Cardiac muscle cell (in vitro differentiated cells and primary cell): ENCODE measurements around the gene EDN1. TPM values are rescaled to one million over a fixed set of nuclear protein-coding genes. Genes with fewer than 3 reads are reported as not detected.

ENCODE experiments used
- DNase-seq, 2 donors: peaks; one replicate each; pipeline versions ENCODE4 v3.0.0 to v3.0.0-alpha.2; 2010 to 2017; ENCODE audit warnings: low read depth in 1 of 2, low spot score in 1 of 2
- H3K27ac ChIP-seq: fragments of 200-600 bp; sonication (generic); 2 replicates; pipeline ENCODE4 v1.5.1; 2016
- H3K27me3 ChIP-seq: fragments of 200-600 bp; sonication (generic); 2 replicates; pipeline ENCODE4 v1.6.0; 2016; ENCODE audit warnings: control low read depth
- H3K36me3 ChIP-seq: fragments of 200-600 bp; sonication (generic); 2 replicates; pipeline ENCODE4 v1.5.1; 2016; ENCODE audit warnings: control low read depth
- H3K4me1 ChIP-seq: fragments of 200-600 bp; sonication (generic); 2 replicates; pipeline ENCODE4 v1.8.1; 2017; ENCODE audit warnings: low read depth, mild to moderate bottlenecking, mixed run types
- H3K4me3 ChIP-seq: fragments of 200-600 bp; sonication (generic); 2 replicates; pipeline ENCODE4 v1.5.1; 2016; ENCODE audit warnings: mild to moderate bottlenecking
- H3K9me3 ChIP-seq: fragments of 200-600 bp; sonication (generic); 2 replicates; pipeline ENCODE4 v1.5.1; 2017; ENCODE audit warnings: low read depth, mild to moderate bottlenecking, control low read depth
- polyA plus RNA-seq: library from polyadenylated mRNA; unstranded; fragments of >200 nt; fragmentation: Nextera tagmentation; extraction: Ambion mirVana; gene quantifications from 2 replicates; pipeline ENCODE4 v1.2.1, GENCODE V29; 2016
- total RNA-seq: library from RNA; depleted of rRNA; stranded (reverse); fragments of >200 nt; gene quantifications from 2 replicates; pipeline ENCODE4 v1.2.3, GENCODE V29; 2016
- TF ChIP-seq, protein P1 (sequence below): IDR thresholded peaks from 2 replicates; pipeline ENCODE4 v1.5.1; 2012; ENCODE audit warnings: low read depth, mild to moderate bottlenecking, low read length

EDN1 gene
- total and polyA plus RNA-seq, 2 experiments from 2014 or later = 0.86 to 1.2 TPM

DNA sequence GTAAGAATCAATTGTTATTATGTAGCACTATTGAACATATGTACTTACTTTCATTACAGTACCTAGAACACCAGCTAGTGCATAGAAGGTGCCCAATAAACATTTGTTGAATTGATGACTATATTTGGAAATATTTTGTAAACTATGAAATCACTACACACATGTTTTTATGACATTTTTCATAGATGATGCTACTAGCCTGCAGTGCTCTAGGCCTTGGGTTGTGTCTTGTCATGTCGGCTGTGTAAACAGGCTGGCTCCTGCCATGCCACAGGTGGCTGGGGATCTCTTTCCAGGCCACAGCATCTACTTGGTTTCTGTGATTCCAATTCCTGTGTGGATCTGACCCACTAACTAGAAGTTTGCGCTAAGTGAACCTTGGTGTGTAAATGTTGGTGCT lies 43.3 kb upstream of the EDN1 start:
- no peak for DNase-seq
- Histone ChIP-seq H3K9me3 (no peaks in the 10 kb centered on the region), H3K36me3 (no peaks in the 10 kb centered on the region), H3K27ac (no peak overlapping the region), H3K27me3 (peaks cover 5% of the 10 kb centered on the region), H3K4me1 (no peaks in the 10 kb centered on the region), H3K4me3 (no peak overlapping the region)
- TF ChIP-seq, protein P1, sequence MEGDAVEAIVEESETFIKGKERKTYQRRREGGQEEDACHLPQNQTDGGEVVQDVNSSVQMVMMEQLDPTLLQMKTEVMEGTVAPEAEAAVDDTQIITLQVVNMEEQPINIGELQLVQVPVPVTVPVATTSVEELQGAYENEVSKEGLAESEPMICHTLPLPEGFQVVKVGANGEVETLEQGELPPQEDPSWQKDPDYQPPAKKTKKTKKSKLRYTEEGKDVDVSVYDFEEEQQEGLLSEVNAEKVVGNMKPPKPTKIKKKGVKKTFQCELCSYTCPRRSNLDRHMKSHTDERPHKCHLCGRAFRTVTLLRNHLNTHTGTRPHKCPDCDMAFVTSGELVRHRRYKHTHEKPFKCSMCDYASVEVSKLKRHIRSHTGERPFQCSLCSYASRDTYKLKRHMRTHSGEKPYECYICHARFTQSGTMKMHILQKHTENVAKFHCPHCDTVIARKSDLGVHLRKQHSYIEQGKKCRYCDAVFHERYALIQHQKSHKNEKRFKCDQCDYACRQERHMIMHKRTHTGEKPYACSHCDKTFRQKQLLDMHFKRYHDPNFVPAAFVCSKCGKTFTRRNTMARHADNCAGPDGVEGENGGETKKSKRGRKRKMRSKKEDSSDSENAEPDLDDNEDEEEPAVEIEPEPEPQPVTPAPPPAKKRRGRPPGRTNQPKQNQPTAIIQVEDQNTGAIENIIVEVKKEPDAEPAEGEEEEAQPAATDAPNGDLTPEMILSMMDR = no peak

- Histone ChIP-seq H3K36me3 (no peaks in the 10 kb centered on the region), H3K9me3 (no peaks in the 10 kb centered on the region), H3K4me3 (no peak overlapping the region), H3K4me1 (no peaks in the 10 kb centered on the region), H3K27me3 (peaks cover 5% of the 10 kb centered on the region), H3K27ac (no peak overlapping the region)
- TF ChIP-seq, protein P1 = no peak
- DNase-seq = no peak
Measured at GRCh38 chr6:12249541-12250382, 40.4 kb upstream of the EDN1 start.

DNA sequence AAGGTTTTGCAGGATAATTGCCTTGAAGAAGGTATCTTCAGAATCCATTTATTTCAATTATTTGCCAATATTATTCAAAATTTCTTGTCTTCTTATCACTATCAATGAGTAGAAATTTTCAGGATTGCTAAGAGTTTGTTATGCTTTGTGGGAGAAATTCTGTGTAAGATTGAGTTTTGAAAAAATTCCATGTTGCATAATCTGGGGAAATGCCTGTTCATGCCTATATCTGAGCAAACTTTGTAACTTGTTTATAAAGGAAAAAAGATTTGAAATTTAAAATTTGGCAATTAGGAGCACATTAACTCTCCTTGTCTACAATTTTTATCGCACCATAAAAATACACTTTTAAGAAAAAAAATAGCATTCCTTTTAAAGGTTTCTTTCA lies 39.8 kb upstream of the EDN1 start:
- peak in 1 of 2 donors; percentile 28 for DNase-seq
- no peak overlapping the region for H3K27ac ChIP-seq
- no peaks in the 10 kb centered on the region for H3K4me1 ChIP-seq
- TF ChIP-seq, protein P1 = no peak
- H3K9me3 ChIP-seq = no peaks in the 10 kb centered on the region
- H3K36me3 ChIP-seq = no peaks in the 10 kb centered on the region
- H3K4me3 ChIP-seq = no peak overlapping the region
- H3K27me3 ChIP-seq = peaks cover 5% of the 10 kb centered on the region

- no peak overlapping the region for H3K4me3 ChIP-seq
- TF ChIP-seq, protein P1 = no peak
Measured at GRCh38 chr6:12254210-12254609, 36.0 kb upstream of the EDN1 start.

DNA sequence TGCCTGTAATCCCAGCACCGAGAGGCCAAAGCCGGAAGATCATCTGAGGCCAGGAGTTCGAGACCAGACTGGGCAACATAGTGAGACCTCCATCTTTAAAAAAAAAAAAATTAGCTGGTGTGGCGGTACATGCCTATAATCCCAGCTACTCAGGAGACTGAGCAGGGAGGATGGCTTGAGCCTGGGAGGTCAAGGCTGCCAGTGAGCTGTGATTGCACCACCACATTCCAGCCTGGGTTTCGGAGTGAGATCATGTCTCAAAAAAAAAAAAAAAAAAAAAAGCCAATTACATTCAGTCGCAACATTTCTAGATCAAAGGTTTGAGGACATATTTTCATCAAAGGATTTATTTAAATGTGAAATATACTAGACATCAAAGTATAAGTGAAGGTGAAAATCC lies 32.0 kb upstream of the EDN1 start:
- no peak for DNase-seq
- no peaks in the 10 kb centered on the region for H3K27me3 ChIP-seq
- no peaks in the 10 kb centered on the region for H3K9me3 ChIP-seq
- TF ChIP-seq, protein P1 = no peak
- no peaks in the 10 kb centered on the region for H3K4me1 ChIP-seq
- H3K4me3 ChIP-seq = no peak overlapping the region
- H3K27ac ChIP-seq = no peak overlapping the region
- no peaks in the 10 kb centered on the region for H3K36me3 ChIP-seq

More at GRCh38 chr6:12254210-12254609, 36.0 kb upstream of the EDN1 start:
- H3K4me1 ChIP-seq = no peaks in the 10 kb centered on the region
- no peak for DNase-seq
- H3K27me3 ChIP-seq = peaks cover 5% of the 10 kb centered on the region
- H3K9me3 ChIP-seq = no peaks in the 10 kb centered on the region
- H3K27ac ChIP-seq = no peak overlapping the region
- no peaks in the 10 kb centered on the region for H3K36me3 ChIP-seq
